HCT116 (cell line): Measurements from ENCODE around the gene MYO5C. TPM values are rescaled to one million over a fixed set of nuclear protein-coding genes. Genes with fewer than 3 reads are reported as not detected.

Source experiments
- ATAC-seq: fragments of 200-7000 bp; cut with Tn5 transposase; 2 replicates; pipeline ENCODE4 v1.9.1; 2020; ENCODE audit warnings: mild to moderate bottlenecking, moderate library complexity
- BruUV-seq: library from RNA; stranded (reverse); fragments of 400-500 nt; replicated peaks from 2 replicates; lab custom pipeline; 2021; lab: Mats Ljungman, UMichigan
- CTCF ChIA-PET: fragments of 300-600 bp; sonication (Branson Sonifier 250); formaldehyde crosslinking; loops from one replicate; lab custom pipeline; 2021; ENCODE audit warnings: antibody characterized with exemption; lab: Charles Lee
- POLR2A ChIA-PET: fragments of 300-600, 350-600 bp; sonication (Branson Sonifier 250); formaldehyde crosslinking; loops from one replicate; lab custom pipeline; 2021; ENCODE audit warnings: antibody characterized with exemption; lab: Charles Lee
- RAD21 ChIA-PET, 2 experiments: fragments of 300-600 bp; sonication (Branson Sonifier 250); formaldehyde crosslinking; loops; one replicate each; lab custom pipeline; 2023; ENCODE audit warnings: low total read pairs in 2 of 2; ENCODE audit not compliant: uncharacterized antibody in 2 of 2, unreplicated experiment in 2 of 2, low non-redundant PET in 1 of 2; lab: Charles Lee
- DNase-seq: peaks from one replicate; pipeline ENCODE4 v3.0.0-alpha.2; 2010; ENCODE audit warnings: low read depth, low spot score
- H2AFZ ChIP-seq: fragments of 200-600 bp; shearing (Covaris generic), sonication (generic); 2 replicates; pipeline ENCODE4 v1.6.1; 2017; ENCODE audit warnings: low read depth, mixed run types, mixed read lengths, antibody characterized with exemption, low read length; ENCODE audit not compliant: poor library complexity, severe bottlenecking
- H3K27ac ChIP-seq: 2 replicates; pipeline ENCODE4 v1.5.1; 2012; ENCODE audit warnings: low read depth, low read length
- H3K27me3 ChIP-seq: fragments of 200-600 bp; sonication (generic); 2 replicates; pipeline ENCODE4 v1.6.1; 2016; ENCODE audit warnings: mixed run types, low read length, mixed read lengths; ENCODE audit not compliant: insufficient read depth
- H3K36me3 ChIP-seq, 2 experiments: fragments of 200-500 bp in 1 of 2; fragments of 200-600 bp in 1 of 2; sonication (Bioruptor generic) in 1 of 2; sonication (generic) in 1 of 2; 2 replicates each; pipeline versions ENCODE4 v1.5.1 to v1.6.1; 2014 to 2016; ENCODE audit warnings: low read length in 2 of 2, inconsistent platforms in 1 of 2, mixed read lengths in 1 of 2, mixed run types in 1 of 2; ENCODE audit not compliant: insufficient read depth in 2 of 2, control insufficient read depth in 1 of 2
- H3K4me1 ChIP-seq, 2 experiments: fragments of 200-600 bp in 1 of 2; sonication (generic) in 1 of 2; 2 replicates each; pipeline versions ENCODE4 v1.5.1 to v1.6.1; 2012 to 2017; ENCODE audit warnings: low read length in 2 of 2, inconsistent platforms in 1 of 2, mild to moderate bottlenecking in 1 of 2, mixed read lengths in 1 of 2, mixed run types in 1 of 2, moderate library complexity in 1 of 2; ENCODE audit not compliant: insufficient read depth in 2 of 2, control insufficient read depth in 1 of 2
- H3K4me2 ChIP-seq: fragments of 200-600 bp; sonication (generic); 2 replicates; pipeline ENCODE4 v1.6.1; 2017; ENCODE audit warnings: mixed run types, low read length, mixed read lengths
- H3K4me3 ChIP-seq, 2 experiments: fragments of 200-600 bp in 1 of 2; sonication (generic) in 1 of 2; replicated peaks in 1 of 2; 2 replicates each; pipeline ENCODE4 v1.5.1; 2011 to 2016; ENCODE audit warnings: low read length in 2 of 2, control low read depth in 1 of 2, low read depth in 1 of 2, mild to moderate bottlenecking in 1 of 2, mixed read lengths in 1 of 2, mixed run types in 1 of 2
- H3K79me2 ChIP-seq: fragments of 200-600 bp; sonication (generic); 2 replicates; pipeline ENCODE4 v1.6.1; 2017; ENCODE audit warnings: mild to moderate bottlenecking, mixed run types, low read length, moderate library complexity, mixed read lengths; ENCODE audit not compliant: insufficient read depth
- H3K9ac ChIP-seq: fragments of 200-600 bp; sonication (generic); 2 replicates; pipeline ENCODE4 v1.6.1; 2016; ENCODE audit warnings: low read length, mixed read lengths
- H3K9me2 ChIP-seq: fragments of 200-600 bp; sonication (generic), shearing (Covaris generic); 2 replicates; pipeline ENCODE4 v1.6.1; 2017; ENCODE audit warnings: mixed run types, mild to moderate bottlenecking, moderate library complexity; ENCODE audit not compliant: insufficient read depth
- H3K9me3 ChIP-seq, 2 experiments: fragments of 200-500 bp in 1 of 2; fragments of 200-600 bp in 1 of 2; sonication (Bioruptor generic) in 1 of 2; sonication (generic) in 1 of 2; 2 replicates each; pipeline ENCODE4 v1.6.1; 2014 to 2017; ENCODE audit warnings: low read length in 2 of 2, mixed read lengths in 2 of 2, inconsistent platforms in 1 of 2, low read depth in 1 of 2, mild to moderate bottlenecking in 1 of 2, mixed run types in 1 of 2, moderate library complexity in 1 of 2; ENCODE audit not compliant: control insufficient read depth in 1 of 2, insufficient read depth in 1 of 2
- H4K20me1 ChIP-seq: fragments of 200-600 bp; sonication (generic), shearing (Covaris generic); 2 replicates; pipeline ENCODE4 v1.6.1; 2017; ENCODE audit warnings: mixed run types, mild to moderate bottlenecking, moderate library complexity; ENCODE audit not compliant: insufficient read depth
- ATF3 ChIP-seq: IDR thresholded peaks from 2 replicates; pipeline ENCODE4 v1.6.1; 2012
- CBX3 ChIP-seq: IDR thresholded peaks from 2 replicates; pipeline ENCODE4 v1.6.1; 2012; ENCODE audit warnings: low read depth
- CEBPB ChIP-seq: IDR thresholded peaks from 2 replicates; pipeline ENCODE4 v1.6.1; 2012; ENCODE audit warnings: low read depth
- EGR1 ChIP-seq: IDR thresholded peaks from 2 replicates; pipeline ENCODE4 v1.6.1; 2012; ENCODE audit warnings: low read depth
- EZH2phosphoT487 ChIP-seq: fragments of 200-600 bp; IDR thresholded peaks from 2 replicates; pipeline ENCODE4 v1.6.1; 2018; ENCODE audit warnings: antibody characterized with exemption, borderline replicate concordance
- FOSL1 ChIP-seq: IDR thresholded peaks from 2 replicates; pipeline ENCODE4 v1.6.1; 2012; ENCODE audit warnings: low read depth
- JUND ChIP-seq: IDR thresholded peaks from 2 replicates; pipeline ENCODE4 v1.6.1; 2012
- POLR2A ChIP-seq: IDR thresholded peaks from 2 replicates; pipeline ENCODE4 v1.7.0; 2011; ENCODE audit warnings: borderline replicate concordance; ENCODE audit not compliant: insufficient read depth, insufficient read length; ENCODE audit errors: extremely low read depth
- POLR2AphosphoS5 ChIP-seq: IDR thresholded peaks from 2 replicates; pipeline ENCODE4 v1.6.1; 2011; ENCODE audit warnings: mild to moderate bottlenecking, low read depth, low read length, moderate library complexity
- RAD21 ChIP-seq: IDR thresholded peaks from 2 replicates; pipeline ENCODE4 v1.6.1; 2012; ENCODE audit warnings: low read depth, mild to moderate bottlenecking
- SIN3A ChIP-seq: IDR thresholded peaks from 2 replicates; pipeline ENCODE4 v1.6.1; 2012; ENCODE audit warnings: low read depth
- SP1 ChIP-seq: IDR thresholded peaks from 2 replicates; pipeline ENCODE4 v1.6.1; 2012; ENCODE audit warnings: low read depth
- TCF7L2 ChIP-seq: IDR thresholded peaks from 2 replicates; pipeline ENCODE4 v1.7.0; 2011; ENCODE audit warnings: borderline replicate concordance, inconsistent platforms; ENCODE audit not compliant: insufficient read depth, insufficient read length; ENCODE audit errors: extremely low read depth
- YY1 ChIP-seq: IDR thresholded peaks from 2 replicates; pipeline ENCODE4 v1.6.1; 2011; ENCODE audit warnings: low read length, low read depth, moderate library complexity, mild to moderate bottlenecking; ENCODE audit not compliant: insufficient replicate concordance; ENCODE audit errors: extremely low read depth
- ZFX ChIP-seq: fragments of 450-650 bp; IDR thresholded peaks from 2 replicates; pipeline ENCODE4 v1.6.1; 2017
- intact Hi-C: fragments of 100-400 bp; cut with micrococcal nuclease; formaldehyde crosslinking; loops from 2 replicates; pipeline ENCODE4 v1.10.0; 2022
- total RNA-seq: library from RNA; stranded (reverse); gene quantifications from one replicate; pipeline ENCODE4 v1.2.1, GENCODE V29; 2021; ENCODE audit not compliant: unreplicated experiment

MYO5C gene
- total RNA-seq, 1 experiment from 2014 or later = 34.0 TPM

GRCh38 chr15:52206446-52206845, 89.2 kb downstream of the MYO5C start:
- no peak overlapping the region for H3K27ac ChIP-seq
- H3K4me3 ChIP-seq = no peak overlapping the region
- H3K79me2 ChIP-seq = no peaks in the 10 kb centered on the region
- ChIA-PET POLR2A (no interaction called here), RAD21 (no interaction called here), CTCF (no interaction called here)
- no peak overlapping the region for H2AFZ ChIP-seq
- peaks cover 19 to 28% of the 10 kb centered on the region in 2 experiments; a peak in 3 of 4 replicates for H3K36me3 ChIP-seq
- no peak for TF ChIP-seq ATF3
- TF ChIP-seq YY1 = no peak
- TF ChIP-seq EZH2phosphoT487 = no peak
- no peak for TF ChIP-seq RAD21
- TF ChIP-seq CEBPB = no peak
- no peak for TF ChIP-seq JUND
- no peak for TF ChIP-seq POLR2AphosphoS5
- TF ChIP-seq POLR2A = no peak
- TF ChIP-seq SP1 = no peak
- TF ChIP-seq FOSL1 = no peak
- TF ChIP-seq ZFX = no peak
- no peak for TF ChIP-seq SIN3A
- no peak for TF ChIP-seq TCF7L2
- TF ChIP-seq EGR1 = no peak
- TF ChIP-seq CBX3 = no peak
- ATAC-seq = no peak
- no peaks in the 10 kb centered on the region for H3K9me3 ChIP-seq
- H3K27me3 ChIP-seq = no peaks in the 10 kb centered on the region
- no peak overlapping the region for H3K4me2 ChIP-seq
- H3K9ac ChIP-seq = no peak overlapping the region
- BruUV-seq = no TSS peak
- H4K20me1 ChIP-seq = no peaks in the 10 kb centered on the region
- no peaks in the 10 kb centered on the region for H3K4me1 ChIP-seq
- H3K9me2 ChIP-seq = no peaks in the 10 kb centered on the region
- DNase-seq = no peak
- intact Hi-C loops = no loop called here
